Parathyroid adenoma (tissue), 2 donors: ENCODE measurements around the gene SLC16A2.
A peak's percentile ranks its signal among the peaks of the same experiment; 100 is the strongest.

ENCODE experiments used
- H2AFZ ChIP-seq: fragments of 300-600 bp; sonication (generic); one replicate; pipeline ENCODE4 v1.7.0; 2017; ENCODE audit warnings: antibody characterized with exemption, mild to moderate bottlenecking
- H3K27ac ChIP-seq: fragments of 300-600 bp; sonication (generic); one replicate; pipeline ENCODE4 v1.7.0; 2017
- H3K27me3 ChIP-seq: fragments of 300-600 bp; sonication (generic); one replicate; pipeline ENCODE4 v1.7.0; 2017; ENCODE audit warnings: low read length; ENCODE audit not compliant: control insufficient read depth, insufficient read depth
- H3K36me3 ChIP-seq: fragments of 300-600 bp; sonication (generic); one replicate; pipeline ENCODE4 v1.7.0; 2017; ENCODE audit warnings: low read length; ENCODE audit not compliant: control insufficient read depth, insufficient read depth
- H3K4me1 ChIP-seq: fragments of 300-600 bp; sonication (generic); one replicate; pipeline ENCODE4 v1.7.0; 2017; ENCODE audit warnings: control low read depth
- H3K4me2 ChIP-seq: fragments of 300-600 bp; sonication (generic); one replicate; pipeline ENCODE4 v1.7.0; 2017; ENCODE audit warnings: low read length
- H3K4me3 ChIP-seq: fragments of 300-600 bp; sonication (generic); one replicate; pipeline ENCODE4 v1.7.0; 2017; ENCODE audit warnings: low read depth, low read length
- H3K79me2 ChIP-seq: fragments of 300-600 bp; sonication (generic); one replicate; pipeline ENCODE4 v1.7.0; 2017; ENCODE audit warnings: control low read depth
- H3K9ac ChIP-seq: fragments of 300-600 bp; sonication (generic); one replicate; pipeline ENCODE4 v1.7.0; 2017; ENCODE audit warnings: mild to moderate bottlenecking
- H3K9me3 ChIP-seq: fragments of 300-600 bp; sonication (generic); one replicate; pipeline ENCODE4 v1.7.0; 2017; ENCODE audit warnings: low read length; ENCODE audit not compliant: control insufficient read depth
- TF ChIP-seq, protein P1 (sequence below): fragments of 300-600 bp; sonication (generic); IDR thresholded peaks from one replicate; pipeline ENCODE4 v1.7.0; 2017; ENCODE audit warnings: antibody characterized with exemption, mild to moderate bottlenecking
- donor health status: primary hyperparathyroidism.

SLC16A2 gene

DNA sequence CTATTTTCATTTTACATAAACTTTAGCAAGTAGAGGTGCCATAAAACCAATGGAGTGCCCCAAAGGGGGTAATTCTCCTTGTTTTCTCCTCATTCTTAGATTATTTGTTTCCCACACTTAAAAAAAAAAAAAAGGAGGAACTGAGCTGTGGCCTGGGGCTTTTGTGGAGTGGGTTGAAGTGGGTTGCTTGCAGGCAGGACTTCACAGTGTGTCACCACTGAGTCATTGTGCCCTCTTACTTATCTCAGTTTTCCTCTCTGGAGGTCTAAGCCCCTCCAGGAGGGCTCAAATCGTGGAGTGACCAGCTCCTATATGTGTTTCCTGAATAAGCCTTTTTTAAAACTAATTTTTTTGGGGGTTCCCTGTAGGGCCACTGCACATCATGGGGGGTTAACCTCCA lies 69.0 kb downstream of the SLC16A2 start:
- peaks cover 3% of the 10 kb centered on the region for H3K4me1 ChIP-seq
- no peak overlapping the region for H3K4me2 ChIP-seq
- no peaks in the 10 kb centered on the region for H3K27me3 ChIP-seq
- H3K79me2 ChIP-seq, result no peaks in the 10 kb centered on the region
- H2AFZ ChIP-seq, result no peak overlapping the region
- no peak overlapping the region for H3K4me3 ChIP-seq
- TF ChIP-seq, protein P1, sequence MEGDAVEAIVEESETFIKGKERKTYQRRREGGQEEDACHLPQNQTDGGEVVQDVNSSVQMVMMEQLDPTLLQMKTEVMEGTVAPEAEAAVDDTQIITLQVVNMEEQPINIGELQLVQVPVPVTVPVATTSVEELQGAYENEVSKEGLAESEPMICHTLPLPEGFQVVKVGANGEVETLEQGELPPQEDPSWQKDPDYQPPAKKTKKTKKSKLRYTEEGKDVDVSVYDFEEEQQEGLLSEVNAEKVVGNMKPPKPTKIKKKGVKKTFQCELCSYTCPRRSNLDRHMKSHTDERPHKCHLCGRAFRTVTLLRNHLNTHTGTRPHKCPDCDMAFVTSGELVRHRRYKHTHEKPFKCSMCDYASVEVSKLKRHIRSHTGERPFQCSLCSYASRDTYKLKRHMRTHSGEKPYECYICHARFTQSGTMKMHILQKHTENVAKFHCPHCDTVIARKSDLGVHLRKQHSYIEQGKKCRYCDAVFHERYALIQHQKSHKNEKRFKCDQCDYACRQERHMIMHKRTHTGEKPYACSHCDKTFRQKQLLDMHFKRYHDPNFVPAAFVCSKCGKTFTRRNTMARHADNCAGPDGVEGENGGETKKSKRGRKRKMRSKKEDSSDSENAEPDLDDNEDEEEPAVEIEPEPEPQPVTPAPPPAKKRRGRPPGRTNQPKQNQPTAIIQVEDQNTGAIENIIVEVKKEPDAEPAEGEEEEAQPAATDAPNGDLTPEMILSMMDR, result no peak
- no peaks in the 10 kb centered on the region for H3K9me3 ChIP-seq
- no peak overlapping the region for H3K27ac ChIP-seq
- H3K36me3 ChIP-seq, result no peaks in the 10 kb centered on the region
- H3K9ac ChIP-seq, result no peak overlapping the region

DNA sequence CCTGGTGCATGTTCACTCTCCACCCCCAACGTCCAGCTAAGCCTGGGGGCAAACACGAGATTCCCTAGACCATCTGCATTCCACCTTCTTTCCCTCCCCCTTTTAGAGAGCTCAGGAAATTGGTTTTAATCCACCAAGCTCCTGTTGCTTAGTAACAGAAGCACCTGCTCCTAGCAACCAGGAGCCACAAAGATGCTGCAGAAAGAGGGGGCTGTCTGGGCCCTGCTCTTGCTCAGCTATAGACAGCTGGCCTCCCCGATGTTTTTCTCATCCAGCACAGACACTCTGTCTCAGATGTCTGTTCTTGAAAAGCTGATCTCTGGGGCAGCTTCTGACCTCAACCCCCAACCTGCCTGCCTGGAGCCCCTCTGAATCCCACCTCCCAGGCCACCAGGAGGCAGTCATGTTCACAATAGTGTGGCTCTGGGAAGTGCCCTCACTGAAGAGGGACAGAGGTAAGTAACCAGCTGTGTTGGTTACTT lies 71.5 kb downstream of the SLC16A2 start:
- Histone ChIP-seq H3K36me3 (no peaks in the 10 kb centered on the region), H3K79me2 (no peaks in the 10 kb centered on the region), H3K4me3 (no peak overlapping the region), H3K9ac (no peak overlapping the region), H2AFZ (no peak overlapping the region), H3K4me1 (peaks cover 3% of the 10 kb centered on the region), H3K27me3 (no peaks in the 10 kb centered on the region), H3K4me2 (no peak overlapping the region), H3K27ac (no peak overlapping the region), H3K9me3 (no peaks in the 10 kb centered on the region)
- TF ChIP-seq, protein P1, result peak; percentile 37

DNA sequence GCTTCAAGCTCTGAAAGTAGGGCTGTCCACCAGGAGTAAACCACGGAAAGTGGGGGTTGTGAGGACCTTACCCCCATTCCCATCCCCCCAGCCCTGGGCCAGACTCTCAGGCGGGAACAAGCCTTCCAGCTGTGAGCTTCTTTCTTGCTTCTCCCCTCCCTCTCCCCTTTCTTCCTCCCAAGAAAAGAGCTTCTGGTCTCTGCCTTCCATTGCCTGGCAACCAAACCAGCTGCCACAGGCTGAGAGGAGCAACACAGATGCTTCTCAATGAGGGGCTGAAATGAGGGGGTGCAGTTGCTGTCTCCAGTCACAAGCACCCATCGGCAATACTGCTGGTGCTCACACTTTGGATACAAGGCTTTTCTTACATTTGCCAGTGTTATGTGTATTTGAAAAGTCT lies 72.5 kb downstream of the SLC16A2 start:
- H3K27ac ChIP-seq, result no peak overlapping the region
- peaks cover 3% of the 10 kb centered on the region for H3K4me1 ChIP-seq
- H2AFZ ChIP-seq, result no peak overlapping the region
- H3K27me3 ChIP-seq, result no peaks in the 10 kb centered on the region
- no peaks in the 10 kb centered on the region for H3K9me3 ChIP-seq
- TF ChIP-seq, protein P1, result no peak
- H3K4me3 ChIP-seq, result no peak overlapping the region
- no peaks in the 10 kb centered on the region for H3K36me3 ChIP-seq
- H3K79me2 ChIP-seq, result no peaks in the 10 kb centered on the region
- H3K9ac ChIP-seq, result no peak overlapping the region
- no peak overlapping the region for H3K4me2 ChIP-seq

DNA sequence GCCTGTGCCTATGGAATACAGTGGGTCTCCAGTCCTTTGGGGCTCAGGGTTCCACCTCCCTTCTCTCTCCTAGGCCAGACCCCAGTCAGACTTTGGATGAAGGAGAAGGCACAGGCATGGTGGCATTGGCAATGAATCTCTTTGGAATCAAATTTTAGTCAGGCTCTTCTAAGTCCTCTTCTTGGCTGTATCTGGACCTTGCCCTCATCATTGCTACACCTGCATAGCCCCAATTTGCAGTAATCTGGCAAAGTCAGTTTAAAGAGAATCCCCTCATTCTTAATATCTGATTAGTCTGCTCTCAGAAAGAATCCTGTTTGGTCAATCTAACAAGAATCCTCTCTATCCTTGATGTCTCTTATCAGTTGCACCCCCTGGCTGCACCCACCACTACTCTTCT lies 77.6 kb downstream of the SLC16A2 start:
- Histone ChIP-seq H3K27me3 (no peaks in the 10 kb centered on the region), H3K9me3 (no peaks in the 10 kb centered on the region), H3K4me3 (no peak overlapping the region), H3K27ac (no peak overlapping the region), H3K4me1 (no peaks in the 10 kb centered on the region), H3K79me2 (no peaks in the 10 kb centered on the region), H3K4me2 (no peak overlapping the region), H3K9ac (no peak overlapping the region), H3K36me3 (no peaks in the 10 kb centered on the region), H2AFZ (no peak overlapping the region)
- TF ChIP-seq, protein P1, result no peak

DNA sequence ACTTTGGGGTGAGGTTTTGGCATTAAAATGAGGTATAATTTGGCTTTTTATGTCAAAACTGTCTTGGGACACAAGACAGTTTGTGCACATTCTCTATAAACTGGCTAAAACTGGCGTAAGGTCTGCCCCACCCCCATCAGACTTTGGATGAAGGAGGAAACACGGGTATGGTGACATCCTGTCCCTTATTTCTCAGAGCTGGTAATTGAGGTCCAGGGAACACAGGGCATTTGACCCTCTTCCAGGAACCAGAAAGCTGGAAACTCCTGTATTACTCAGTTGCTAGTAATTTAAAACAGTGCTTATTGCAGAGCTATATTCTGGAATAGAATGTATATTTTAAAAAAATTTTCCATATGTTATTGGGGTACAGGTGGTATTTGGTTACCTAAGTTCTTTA lies 78.8 kb downstream of the SLC16A2 start:
- H3K9me3 ChIP-seq, result no peaks in the 10 kb centered on the region
- no peak overlapping the region for H3K9ac ChIP-seq
- H3K4me1 ChIP-seq, result no peaks in the 10 kb centered on the region
- no peaks in the 10 kb centered on the region for H3K79me2 ChIP-seq
- H3K4me3 ChIP-seq, result no peak overlapping the region
- H3K36me3 ChIP-seq, result no peaks in the 10 kb centered on the region
- H3K27me3 ChIP-seq, result no peaks in the 10 kb centered on the region
- no peak overlapping the region for H3K4me2 ChIP-seq
- TF ChIP-seq, protein P1, result no peak
- no peak overlapping the region for H2AFZ ChIP-seq
- no peak overlapping the region for H3K27ac ChIP-seq
